Hepatocyte (in vitro differentiated cells): ENCODE measurements around the gene P2RY14. TPM values are rescaled to one million over a fixed set of nuclear protein-coding genes. Genes with fewer than 3 reads are reported as not detected.

ENCODE experiments used
- DNase-seq: peaks from one replicate; pipeline ENCODE4 v3.0.0-alpha.2; 2016; ENCODE audit warnings: low spot score
- H2AFZ ChIP-seq: fragments of 200-600 bp; sonication (generic); 2 replicates; pipeline ENCODE4 v1.6.0; 2016; ENCODE audit warnings: antibody characterized with exemption, mild to moderate bottlenecking
- H3K27ac ChIP-seq: fragments of 200-600 bp; sonication (generic); 2 replicates; pipeline ENCODE4 v1.5.1; 2016; ENCODE audit warnings: mild to moderate bottlenecking
- H3K27me3 ChIP-seq: fragments of 200-600 bp; sonication (generic); 2 replicates; pipeline ENCODE4 v1.6.1; 2016
- H3K36me3 ChIP-seq: fragments of 200-600 bp; sonication (generic); replicated peaks from 2 replicates; pipeline ENCODE4 v1.5.1; 2016; ENCODE audit warnings: low read depth; ENCODE audit not compliant: insufficient read depth
- H3K4me1 ChIP-seq: fragments of 200-600 bp; sonication (generic); 2 replicates; pipeline ENCODE4 v1.5.1; 2016; ENCODE audit warnings: mild to moderate bottlenecking, moderate library complexity; ENCODE audit not compliant: insufficient read depth
- H3K4me2 ChIP-seq: fragments of 200-600 bp; sonication (generic); 2 replicates; pipeline ENCODE4 v1.6.0; 2016
- H3K4me3 ChIP-seq: fragments of 200-600 bp; sonication (generic); 2 replicates; pipeline ENCODE4 v1.5.1; 2016; ENCODE audit warnings: mild to moderate bottlenecking
- H3K79me2 ChIP-seq: fragments of 200-600 bp; sonication (generic); 2 replicates; pipeline ENCODE4 v1.6.0; 2017; ENCODE audit warnings: mild to moderate bottlenecking
- H3K9me2 ChIP-seq: fragments of 200-600 bp; sonication (generic); replicated peaks from 2 replicates; pipeline ENCODE4 v1.6.0; 2017; ENCODE audit warnings: mild to moderate bottlenecking; ENCODE audit not compliant: insufficient read depth
- H3K9me3 ChIP-seq: fragments of 200-600 bp; sonication (generic); 2 replicates; pipeline ENCODE4 v1.5.1; 2016; ENCODE audit warnings: low read depth, mild to moderate bottlenecking
- H4K20me1 ChIP-seq: fragments of 200-600 bp; sonication (generic); 2 replicates; pipeline ENCODE4 v1.6.0; 2016; ENCODE audit warnings: mild to moderate bottlenecking; ENCODE audit not compliant: insufficient read depth, poor library complexity, severe bottlenecking
- EZH2 ChIP-seq: fragments of 200-600 bp; sonication (generic); IDR thresholded peaks from 2 replicates; pipeline ENCODE4 v1.6.1; 2016; ENCODE audit warnings: antibody characterized with exemption, mild to moderate bottlenecking, borderline replicate concordance
- EZH2phosphoT487 ChIP-seq: fragments of 200-600 bp; sonication (generic); IDR thresholded peaks from one replicate; pipeline ENCODE4 v1.6.1; 2018; ENCODE audit warnings: antibody characterized with exemption, mild to moderate bottlenecking, low read depth, moderate library complexity; ENCODE audit not compliant: unreplicated experiment, severe bottlenecking
- WGBS: methylation state at CpG from one replicate; pipeline ENCODE4 v1.1.6; 2016; ENCODE audit warnings: low lambda C conversion rate; ENCODE audit errors: missing lambda C conversion rate; 5-methylcytosine and 5-hydroxymethylcytosine counted together
- polyA plus RNA-seq: library from polyadenylated mRNA; unstranded; fragments of >200 nt; fragmentation: Nextera tagmentation; extraction: Ambion mirVana; gene quantifications from 2 replicates; pipeline ENCODE4 v1.2.1, GENCODE V29; 2016
- total RNA-seq: library from RNA; depleted of rRNA; stranded (reverse); fragments of >200 nt; gene quantifications from 2 replicates; pipeline ENCODE4 v1.2.3, GENCODE V29; 2014
- TF ChIP-seq, protein P1 (sequence below): fragments of 200-600 bp; sonication (generic); IDR thresholded peaks from 2 replicates; pipeline ENCODE4 v1.5.1; 2016; ENCODE audit warnings: antibody characterized with exemption, mild to moderate bottlenecking; ENCODE audit not compliant: poor library complexity

The P2RY14 gene
- total and polyA plus RNA-seq, 2 experiments from 2014 or later: 0.11 TPM; not detected in 1

DNA sequence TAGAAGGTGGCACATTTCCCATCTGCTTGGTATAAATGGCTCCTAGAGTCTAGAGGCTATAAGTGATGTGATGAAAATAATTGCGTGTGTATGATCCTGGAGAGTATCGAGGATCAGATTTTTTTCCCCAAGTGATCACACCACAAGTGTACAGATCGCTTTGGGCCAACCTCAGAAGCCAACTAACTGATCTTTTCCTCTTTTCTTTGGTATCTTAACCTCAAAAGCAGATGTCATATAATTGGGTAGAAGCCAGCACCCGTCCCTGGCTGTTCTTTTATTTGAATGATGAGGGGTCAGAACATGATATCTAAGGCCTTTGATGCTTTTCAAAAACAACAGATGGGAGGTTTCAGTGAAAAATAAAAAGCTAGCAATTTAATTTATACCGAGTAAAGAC is 3.3 kb downstream of the P2RY14 start:
- Histone ChIP-seq H4K20me1 (no peaks in the 10 kb centered on the region), H2AFZ (no peak overlapping the region), H3K4me1 (no peaks in the 10 kb centered on the region), H3K9me3 (no peaks in the 10 kb centered on the region), H3K27me3 (no peaks in the 10 kb centered on the region), H3K36me3 (no peaks in the 10 kb centered on the region), H3K27ac (no peak overlapping the region), H3K4me2 (no peak overlapping the region), H3K79me2 (no peaks in the 10 kb centered on the region), H3K9me2 (no peaks in the 10 kb centered on the region), H3K4me3 (no peak overlapping the region)
- 94% methylated on average over 5 of the region's 5 CpGs for WGBS
- TF ChIP-seq EZH2phosphoT487 (no peak), EZH2 (no peak)
- TF ChIP-seq, protein P1, sequence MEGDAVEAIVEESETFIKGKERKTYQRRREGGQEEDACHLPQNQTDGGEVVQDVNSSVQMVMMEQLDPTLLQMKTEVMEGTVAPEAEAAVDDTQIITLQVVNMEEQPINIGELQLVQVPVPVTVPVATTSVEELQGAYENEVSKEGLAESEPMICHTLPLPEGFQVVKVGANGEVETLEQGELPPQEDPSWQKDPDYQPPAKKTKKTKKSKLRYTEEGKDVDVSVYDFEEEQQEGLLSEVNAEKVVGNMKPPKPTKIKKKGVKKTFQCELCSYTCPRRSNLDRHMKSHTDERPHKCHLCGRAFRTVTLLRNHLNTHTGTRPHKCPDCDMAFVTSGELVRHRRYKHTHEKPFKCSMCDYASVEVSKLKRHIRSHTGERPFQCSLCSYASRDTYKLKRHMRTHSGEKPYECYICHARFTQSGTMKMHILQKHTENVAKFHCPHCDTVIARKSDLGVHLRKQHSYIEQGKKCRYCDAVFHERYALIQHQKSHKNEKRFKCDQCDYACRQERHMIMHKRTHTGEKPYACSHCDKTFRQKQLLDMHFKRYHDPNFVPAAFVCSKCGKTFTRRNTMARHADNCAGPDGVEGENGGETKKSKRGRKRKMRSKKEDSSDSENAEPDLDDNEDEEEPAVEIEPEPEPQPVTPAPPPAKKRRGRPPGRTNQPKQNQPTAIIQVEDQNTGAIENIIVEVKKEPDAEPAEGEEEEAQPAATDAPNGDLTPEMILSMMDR: no peak
- DNase-seq: no peak

DNA sequence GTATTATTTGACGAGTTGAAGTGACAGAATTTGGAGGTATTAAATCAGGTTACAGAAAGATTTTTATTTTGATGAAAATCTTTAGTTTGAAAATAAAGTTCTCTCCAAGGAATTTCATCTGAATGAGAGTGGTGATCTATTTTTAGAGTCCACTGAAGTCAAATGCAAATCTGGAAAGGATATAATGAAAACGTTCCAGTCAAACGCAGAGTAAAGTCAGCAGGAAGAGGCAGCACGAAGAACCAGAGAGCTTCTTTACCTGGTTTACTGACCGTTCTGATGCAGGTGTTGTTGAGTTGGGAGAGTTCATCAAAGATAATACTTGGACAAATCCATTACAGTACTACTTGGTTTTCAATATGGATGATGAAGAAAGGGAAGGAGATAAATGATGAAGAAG is 8.7 kb downstream of the P2RY14 start:
- Histone ChIP-seq H2AFZ (no peak overlapping the region), H3K9me2 (no peaks in the 10 kb centered on the region), H3K4me3 (no peak overlapping the region), H3K36me3 (no peaks in the 10 kb centered on the region), H3K4me2 (no peak overlapping the region), H3K9me3 (no peaks in the 10 kb centered on the region), H3K27me3 (no peaks in the 10 kb centered on the region), H3K4me1 (no peaks in the 10 kb centered on the region), H4K20me1 (no peaks in the 10 kb centered on the region), H3K79me2 (no peaks in the 10 kb centered on the region), H3K27ac (no peak overlapping the region)
- no peak for DNase-seq
- TF ChIP-seq EZH2 (no peak), EZH2phosphoT487 (no peak)
- TF ChIP-seq, protein P1: no peak
- 94% methylated on average over 5 of the region's 5 CpGs for WGBS

DNA sequence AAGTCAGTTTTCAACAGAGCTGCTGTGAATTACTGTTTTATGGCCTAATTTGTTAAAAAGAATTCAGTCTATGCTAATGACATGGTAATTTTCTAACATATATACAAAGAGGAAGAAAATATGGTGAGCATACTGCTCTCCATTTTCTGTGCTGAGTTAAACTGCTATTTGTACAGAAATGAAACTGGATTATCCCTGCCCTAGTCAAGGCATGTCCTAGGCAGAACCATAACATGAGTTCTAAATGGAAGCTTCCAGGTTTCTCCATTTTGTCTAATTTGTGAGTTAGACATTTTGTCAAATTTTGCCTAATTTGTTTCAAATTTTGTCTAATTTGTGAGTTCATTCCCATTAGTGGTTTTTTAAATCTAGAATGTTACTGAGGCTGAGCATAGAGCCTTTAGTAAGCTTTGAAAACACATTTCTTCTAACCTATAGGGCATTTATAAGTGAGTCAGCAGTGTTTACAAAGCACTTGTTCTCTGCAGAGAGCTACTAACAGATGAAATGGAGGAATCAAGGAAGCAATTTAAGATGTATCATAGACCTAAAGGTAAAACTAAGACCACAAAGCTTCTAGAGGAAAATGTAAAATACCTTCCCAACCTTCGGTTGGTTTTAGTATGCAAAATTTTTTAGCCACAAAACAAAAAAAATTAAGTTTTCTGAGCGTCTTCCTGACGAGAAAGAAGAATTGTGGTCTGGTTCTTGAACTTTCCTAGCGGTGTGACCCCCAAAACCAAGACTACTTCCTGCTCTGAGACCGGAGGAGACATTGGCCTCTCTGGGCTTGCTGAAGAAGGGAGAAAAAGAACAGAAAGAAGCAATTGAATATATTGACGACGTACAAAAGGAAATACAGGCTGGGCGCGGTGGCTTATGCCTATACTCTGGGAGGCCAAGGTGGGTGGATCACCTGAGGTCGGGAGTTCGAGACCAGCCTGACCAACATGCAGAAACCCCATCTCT is 9.8 kb downstream of the P2RY14 start:
- Histone ChIP-seq H3K9me2 (no peaks in the 10 kb centered on the region), H3K4me3 (no peak overlapping the region), H3K27me3 (no peaks in the 10 kb centered on the region), H3K79me2 (no peaks in the 10 kb centered on the region), H3K4me1 (no peaks in the 10 kb centered on the region), H2AFZ (no peak overlapping the region), H3K36me3 (no peaks in the 10 kb centered on the region), H3K4me2 (no peak overlapping the region), H3K9me3 (no peaks in the 10 kb centered on the region), H4K20me1 (no peaks in the 10 kb centered on the region), H3K27ac (no peak overlapping the region)
- 95% methylated on average over 11 of the region's 11 CpGs for WGBS
- TF ChIP-seq EZH2phosphoT487 (no peak), EZH2 (no peak)
- TF ChIP-seq, protein P1: no peak
- no peak for DNase-seq
